ENCODE measurements around the gene GPC6.

- TF ChIP-seq, protein P1, sequence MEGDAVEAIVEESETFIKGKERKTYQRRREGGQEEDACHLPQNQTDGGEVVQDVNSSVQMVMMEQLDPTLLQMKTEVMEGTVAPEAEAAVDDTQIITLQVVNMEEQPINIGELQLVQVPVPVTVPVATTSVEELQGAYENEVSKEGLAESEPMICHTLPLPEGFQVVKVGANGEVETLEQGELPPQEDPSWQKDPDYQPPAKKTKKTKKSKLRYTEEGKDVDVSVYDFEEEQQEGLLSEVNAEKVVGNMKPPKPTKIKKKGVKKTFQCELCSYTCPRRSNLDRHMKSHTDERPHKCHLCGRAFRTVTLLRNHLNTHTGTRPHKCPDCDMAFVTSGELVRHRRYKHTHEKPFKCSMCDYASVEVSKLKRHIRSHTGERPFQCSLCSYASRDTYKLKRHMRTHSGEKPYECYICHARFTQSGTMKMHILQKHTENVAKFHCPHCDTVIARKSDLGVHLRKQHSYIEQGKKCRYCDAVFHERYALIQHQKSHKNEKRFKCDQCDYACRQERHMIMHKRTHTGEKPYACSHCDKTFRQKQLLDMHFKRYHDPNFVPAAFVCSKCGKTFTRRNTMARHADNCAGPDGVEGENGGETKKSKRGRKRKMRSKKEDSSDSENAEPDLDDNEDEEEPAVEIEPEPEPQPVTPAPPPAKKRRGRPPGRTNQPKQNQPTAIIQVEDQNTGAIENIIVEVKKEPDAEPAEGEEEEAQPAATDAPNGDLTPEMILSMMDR (conservative IDR thresholded peaks at IDR 0.05): no peak
- no peak for TF ChIP-seq EZH2 (IDR thresholded peaks at IDR 0.05; ENCODE audit: low read depth)
Observed at GRCh38 chr13:93234459-93234858, 7.9 kb downstream of the GPC6 start.
